Stomach (tissue), 4 donors: Measurements from ENCODE around the gene TRAIP.

ENCODE experiments used
- CTCF ChIP-seq, 7 experiments: fragments of 450-650 bp in 4 of 7; fragments of 200-600 bp in 3 of 7; sonication (generic) in 3 of 7; IDR thresholded peaks; one replicate each; pipeline ENCODE4 v1.5.1; 2016 to 2019; ENCODE audit warnings: antibody characterized with exemption in 7 of 7, control low read depth in 2 of 7, mild to moderate bottlenecking in 1 of 7
- EP300 ChIP-seq: sonication (generic); formaldehyde crosslinking; IDR thresholded peaks from one replicate; pipeline ENCODE4 v1.6.1; 2017; ENCODE audit warnings: antibody characterized with exemption

GRCh38 chr3:49831341-49831740, 25.0 kb downstream of the TRAIP start:
- no peak for TF ChIP-seq CTCF (IDR thresholded peaks at IDR 0.05)
- no peak for TF ChIP-seq EP300
